ENCODE measurements around the gene OR51I2. TPM values are rescaled to one million over a fixed set of nuclear protein-coding genes. Genes with fewer than 3 reads are reported as not detected.

OR51I2 gene
- total and polyA plus RNA-seq, 9 of the 15 experiments (the other 6 are each of a cell fraction or from before 2014, with no cell fraction given): 0.06 to 0.61 (median 0.07) TPM; not detected in 6

DNA sequence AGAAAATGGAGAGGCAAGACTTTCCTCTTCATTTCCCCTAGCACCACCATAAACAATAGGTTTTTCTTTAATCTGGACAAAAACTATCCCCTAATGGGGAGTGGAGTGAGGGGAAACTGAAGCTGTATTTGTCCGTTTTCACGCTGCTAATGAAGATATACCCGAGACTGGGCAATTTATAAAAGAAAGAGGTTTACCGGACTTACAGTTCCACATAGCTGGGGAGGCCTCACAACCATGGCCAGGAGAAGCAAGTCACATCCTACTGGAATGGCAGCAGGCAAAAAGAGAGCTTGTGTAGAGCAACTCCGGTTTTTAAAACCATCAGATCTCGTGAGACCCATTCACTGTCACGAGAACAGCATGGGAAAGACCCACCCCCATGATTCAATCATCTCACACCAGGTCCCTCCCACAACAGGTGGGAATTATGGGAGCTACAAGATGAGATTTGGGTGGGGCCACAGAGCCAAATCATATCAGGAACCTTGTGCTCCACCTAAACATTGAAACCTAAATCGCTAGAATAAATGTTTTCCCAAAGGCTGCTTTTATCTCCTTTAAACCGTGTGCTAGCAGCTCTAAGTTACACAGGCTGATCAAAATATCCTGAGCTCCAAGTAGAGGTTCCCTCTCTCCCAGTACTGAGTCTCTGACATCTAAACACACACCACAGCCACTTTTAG lies 56.4 kb downstream of the OR51I2 start (continued):
- TF ChIP-seq PCBP2 (IDR thresholded peaks at IDR 0.05; ENCODE audit: low read depth, low read length, poor library complexity, severe bottlenecking): no peak
- TF ChIP-seq ZNF124 (CRISPR knock-in tag; IDR thresholded peaks at IDR 0.05): no peak
- no peak for TF ChIP-seq RBM34 (IDR thresholded peaks at IDR 0.05; ENCODE audit: borderline replicate concordance, insufficient read depth, low read length)
- TF ChIP-seq ZNF77 (CRISPR knock-in tag; IDR thresholded peaks at IDR 0.05): no peak
- no peak for TF ChIP-seq MAFG (tag; conservative IDR thresholded peaks at IDR 0.05)
- TF ChIP-seq, protein P1, sequence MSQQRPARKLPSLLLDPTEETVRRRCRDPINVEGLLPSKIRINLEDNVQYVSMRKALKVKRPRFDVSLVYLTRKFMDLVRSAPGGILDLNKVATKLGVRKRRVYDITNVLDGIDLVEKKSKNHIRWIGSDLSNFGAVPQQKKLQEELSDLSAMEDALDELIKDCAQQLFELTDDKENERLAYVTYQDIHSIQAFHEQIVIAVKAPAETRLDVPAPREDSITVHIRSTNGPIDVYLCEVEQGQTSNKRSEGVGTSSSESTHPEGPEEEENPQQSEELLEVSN (IDR thresholded peaks at IDR 0.05; ENCODE audit: borderline replicate concordance in 1 of 2, extremely low read depth in 1 of 2, insufficient read depth in 1 of 2, insufficient read length in 1 of 2, low read depth in 1 of 2, low read length in 1 of 2, poor library complexity in 1 of 2, severe bottlenecking in 1 of 2): no peak
- TF ChIP-seq MAFF (IDR thresholded peaks at IDR 0.05; ENCODE audit: low read length): peak; percentile 70; the same call in 1 of the 2 replicates
- TF ChIP-seq KAT8 (IDR thresholded peaks at IDR 0.05; ENCODE audit: low read depth): no peak
- TF ChIP-seq NFXL1 (CRISPR knock-in tag; IDR thresholded peaks at IDR 0.05): no peak
- TF ChIP-seq MCM3 (IDR thresholded peaks at IDR 0.05): no peak
- TF ChIP-seq MBD2 (IDR thresholded peaks at IDR 0.05; ENCODE audit: borderline replicate concordance, low read depth): peak; percentile 79
- TF ChIP-seq C11orf30 (IDR thresholded peaks at IDR 0.05; ENCODE audit: low read depth): no peak
- no peak for TF ChIP-seq NR1H2 (CRISPR knock-in tag; IDR thresholded peaks at IDR 0.05)
- TF ChIP-seq ATF6 (CRISPR knock-in tag; IDR thresholded peaks at IDR 0.05): no peak
- no peak for TF ChIP-seq PHB (CRISPR knock-in tag; IDR thresholded peaks at IDR 0.05)
- TF ChIP-seq ZNF41 (CRISPR knock-in tag; conservative IDR thresholded peaks at IDR 0.05): no peak
- no peak for TF ChIP-seq KAT2B (IDR thresholded peaks at IDR 0.05; ENCODE audit: low read depth, low read length)
- no peak for TF ChIP-seq HDGF (IDR thresholded peaks at IDR 0.05)
- no peak for TF ChIP-seq MCM5 (IDR thresholded peaks at IDR 0.05; ENCODE audit: low read depth)
- TF ChIP-seq GATA2 (CRISPR knock-in tag; IDR thresholded peaks at IDR 0.05): no peak
- TF ChIP-seq ZNF395 (CRISPR knock-in tag; IDR thresholded peaks at IDR 0.05): no peak
- no peak for TF ChIP-seq MAFK (IDR thresholded peaks at IDR 0.05; ENCODE audit: low read length)
- TF ChIP-seq CBX5 (IDR thresholded peaks at IDR 0.05; ENCODE audit: borderline replicate concordance, low read depth): no peak
- peak; percentile 96 for TF ChIP-seq MTA3 (IDR thresholded peaks at IDR 0.05; ENCODE audit: borderline replicate concordance)
- no peak for TF ChIP-seq ZNF79 (CRISPR knock-in tag; IDR thresholded peaks at IDR 0.05; ENCODE audit: low read depth)
- no peak for TF ChIP-seq ZNF717 (CRISPR knock-in tag; IDR thresholded peaks at IDR 0.05)
- TF ChIP-seq NEUROD1 (IDR thresholded peaks at IDR 0.05; ENCODE audit: borderline replicate concordance, low read depth, low read length, partially characterized antibody): peak; percentile 69
- TF ChIP-seq NFIX (CRISPR knock-in tag; IDR thresholded peaks at IDR 0.05; ENCODE audit: low read depth): no peak
